Progenitor cell of endocrine pancreas (in vitro differentiated cells): ENCODE data around the gene UST. TPM values are rescaled to one million over a fixed set of nuclear protein-coding genes. Genes with fewer than 3 reads are reported as not detected.
"Not testable (repeated sequence)": the region's sequence is repeated elsewhere in the genome, so short reads cannot be mapped to it uniquely, and the experiment has no call there.

ENCODE experiments used
- DNase-seq: peaks from one replicate; pipeline ENCODE4 v3.0.0; 2021; ENCODE audit warnings: low spot score; ENCODE audit not compliant: unreplicated experiment
- H3K27ac Mint-ChIP-seq: 2 replicates; pipeline ENCODE4 v1.8.0; 2021; ENCODE audit warnings: mild to moderate bottlenecking, moderate library complexity, mixed read lengths
- H3K27me3 Mint-ChIP-seq: 2 replicates; pipeline ENCODE4 v1.8.0; 2021; ENCODE audit warnings: mixed read lengths
- H3K36me3 Mint-ChIP-seq: 2 replicates; pipeline ENCODE4 v1.8.0; 2022; ENCODE audit warnings: mixed read lengths; ENCODE audit not compliant: insufficient read depth
- H3K4me1 Mint-ChIP-seq: 2 replicates; pipeline ENCODE4 v1.8.0; 2021; ENCODE audit warnings: low read depth, mixed read lengths
- H3K4me3 Mint-ChIP-seq: 2 replicates; pipeline ENCODE4 v1.8.0; 2021; ENCODE audit warnings: low read depth, mild to moderate bottlenecking, moderate library complexity, mixed read lengths
- H3K9me3 Mint-ChIP-seq: 2 replicates; pipeline ENCODE4 v1.8.0; 2021; ENCODE audit warnings: low read depth, mixed read lengths
- CTCF ChIP-seq: fragments of 200-600 bp; sonication (generic); IDR thresholded peaks from one replicate; pipeline ENCODE4 v1.5.0; 2021; ENCODE audit warnings: antibody characterized with exemption, mild to moderate bottlenecking; ENCODE audit not compliant: unreplicated experiment
- total RNA-seq: library from RNA; stranded (reverse); gene quantifications from 2 replicates; pipeline ENCODE4 v1.2.1, GENCODE V29; 2021

The UST gene
- total RNA-seq, 1 donor from 2014 or later = 2.9 TPM

GRCh38 chr6:149094934-149095351, 348.1 kb downstream of the UST start:
- DNase-seq = no peak
- Mint-ChIP-seq H3K4me1 (peaks cover 8% of the 10 kb centered on the region), H3K36me3 (no peaks in the 10 kb centered on the region), H3K27me3 (peaks cover 30% of the 10 kb centered on the region), H3K4me3 (no peak overlapping the region), H3K9me3 (peaks cover 16% of the 10 kb centered on the region), H3K27ac (no peak overlapping the region)
- no peak for TF ChIP-seq CTCF

- H3K4me3 Mint-ChIP-seq = no peak overlapping the region
- no peaks in the 10 kb centered on the region for H3K36me3 Mint-ChIP-seq
- TF ChIP-seq CTCF = no peak
- no peak for DNase-seq
- peaks cover 21% of the 10 kb centered on the region for H3K27me3 Mint-ChIP-seq
- peaks cover 1% of the 10 kb centered on the region for H3K4me1 Mint-ChIP-seq
- H3K27ac Mint-ChIP-seq = no peak overlapping the region
- peaks cover 18% of the 10 kb centered on the region for H3K9me3 Mint-ChIP-seq
Measured at GRCh38 chr6:149095842-149096241, 349.0 kb downstream of the UST start.

GRCh38 chr6:149097794-149098193, 351.0 kb downstream of the UST start:
- TF ChIP-seq CTCF = no peak
- Mint-ChIP-seq H3K36me3 (no peaks in the 10 kb centered on the region), H3K27me3 (peaks cover 17% of the 10 kb centered on the region), H3K27ac (no peak overlapping the region), H3K4me1 (peaks cover 1% of the 10 kb centered on the region), H3K9me3 (peaks cover 19% of the 10 kb centered on the region), H3K4me3 (no peak overlapping the region)
- DNase-seq = no peak

- DNase-seq = no peak
Measured at GRCh38 chr6:149098700-149099276, 352.0 kb downstream of the UST start.

GRCh38 chr6:149102324-149102723, 355.5 kb downstream of the UST start:
- Mint-ChIP-seq H3K27ac (no peak overlapping the region), H3K4me3 (no peak overlapping the region), H3K4me1 (peaks cover 4% of the 10 kb centered on the region), H3K27me3 (peaks cover 4% of the 10 kb centered on the region), H3K9me3 (peaks cover 26% of the 10 kb centered on the region), H3K36me3 (no peaks in the 10 kb centered on the region)
- no peak for DNase-seq
- no peak for TF ChIP-seq CTCF

More at GRCh38 chr6:149098700-149099276, 352.0 kb downstream of the UST start:
- Mint-ChIP-seq H3K36me3 (no peaks in the 10 kb centered on the region), H3K9me3 (peaks cover 26% of the 10 kb centered on the region), H3K27ac (no peak overlapping the region), H3K27me3 (peaks cover 9% of the 10 kb centered on the region), H3K4me3 (no peak overlapping the region), H3K4me1 (peaks cover 4% of the 10 kb centered on the region)
- TF ChIP-seq CTCF = no peak

- H3K27me3 Mint-ChIP-seq = peaks cover 12% of the 10 kb centered on the region
- not testable (repeated sequence) for H3K4me1 Mint-ChIP-seq, H3K4me3 Mint-ChIP-seq, DNase-seq, H3K36me3 Mint-ChIP-seq, H3K27ac Mint-ChIP-seq
- peaks cover 15% of the 10 kb centered on the region for H3K9me3 Mint-ChIP-seq
Measured at GRCh38 chr6:149103950-149104349, 357.1 kb downstream of the UST start.
